Stimulated activated CD4-positive, alpha-beta T cell treated with anti-CD3 and anti-CD28 coated beads, TNF-alpha, amount 100 ng/mL, for 48 hours (primary cell): ENCODE data around the gene IER5.
"Not testable (repeated sequence)": the region's sequence is repeated elsewhere in the genome, so short reads cannot be mapped to it uniquely, and the experiment has no call there.

Source experiments
- DNase-seq, 3 donors: peaks; one replicate each; pipeline ENCODE4 v3.0.0-alpha.2; 2020; ENCODE audit warnings: low read depth in 3 of 3

IER5 gene

GRCh38 chr1:181088079-181089016, at the start of gene IER5:
Gene IER5 (plus strand): TSS chr1:181088700. CDS start chr1:181088903, 203 bp downstream.
- peak; percentile 86 to 93 (median 93) for DNase-seq

- no peak for DNase-seq
These were observed 48.1 kb upstream of the IER5 start for GRCh38 chr1:181040284-181040865.

GRCh38 chr1:181043025-181043888, 45.2 kb upstream of the IER5 start:
- no peak for DNase-seq

GRCh38 chr1:181044449-181044966, 44.0 kb upstream of the IER5 start:
- DNase-seq, result peak in 1 of 3 donors; percentile 34

- not testable (repeated sequence) for DNase-seq
These were observed 42.6 kb upstream of the IER5 start for GRCh38 chr1:181045946-181046345.

- DNase-seq, result no peak
These were observed 39.1 kb upstream of the IER5 start for GRCh38 chr1:181049378-181049777.

GRCh38 chr1:181050922-181051321, 37.6 kb upstream of the IER5 start:
- no peak for DNase-seq

GRCh38 chr1:181056560-181056959, 31.9 kb upstream of the IER5 start:
- no peak for DNase-seq

GRCh38 chr1:181057079-181057478, 31.4 kb upstream of the IER5 start:
- DNase-seq, result no peak

GRCh38 chr1:181059435-181059834, 29.1 kb upstream of the IER5 start:
- DNase-seq, result no peak

- no peak for DNase-seq
These were observed 28.4 kb upstream of the IER5 start for GRCh38 chr1:181060066-181060465.

- DNase-seq, result not testable (repeated sequence)
These were observed 27.6 kb upstream of the IER5 start for GRCh38 chr1:181060947-181061346.

- DNase-seq, result no peak
These were observed 27.0 kb upstream of the IER5 start for GRCh38 chr1:181061487-181061886.

GRCh38 chr1:181061891-181062835, 26.3 kb upstream of the IER5 start:
- peak in 1 of 3 donors; percentile 8 for DNase-seq

GRCh38 chr1:181062836-181063428, 25.6 kb upstream of the IER5 start:
- peak in 1 of 3 donors; percentile 26 for DNase-seq

GRCh38 chr1:181064011-181064623, 24.4 kb upstream of the IER5 start:
- no peak for DNase-seq

- no peak for DNase-seq
These were observed 23.8 kb upstream of the IER5 start for GRCh38 chr1:181064702-181065101.

GRCh38 chr1:181073638-181074037, 14.9 kb upstream of the IER5 start:
- DNase-seq, result no peak

GRCh38 chr1:181075766-181076350, 12.6 kb upstream of the IER5 start:
- DNase-seq, result no peak
